CD1c-positive myeloid dendritic cell (primary cell): ENCODE data around the gene CNTN6.

Experiments
- DNase-seq: peaks from one replicate; pipeline ENCODE4 v3.0.0-alpha.2; 2016; ENCODE audit errors: extremely low spot score

The CNTN6 gene

GRCh38 chr3:1092771-1093170, at the start of gene CNTN6:
CNTN6 (plus strand) TSS chr3:1093024; CDS start chr3:1148009, 54,985 bp downstream.
- no peak for DNase-seq

- DNase-seq, result no peak
Observed at GRCh38 chr3:1048558-1048957, 44.3 kb upstream of the CNTN6 start.

GRCh38 chr3:1055870-1056269, 37.0 kb upstream of the CNTN6 start:
- no peak for DNase-seq

- no peak for DNase-seq
Observed at GRCh38 chr3:1056744-1057143, 36.1 kb upstream of the CNTN6 start.

- DNase-seq, result no peak
Observed at GRCh38 chr3:1057436-1057835, 35.4 kb upstream of the CNTN6 start.

GRCh38 chr3:1068985-1069384, 23.8 kb upstream of the CNTN6 start:
- DNase-seq, result no peak

GRCh38 chr3:1072041-1072440, 20.8 kb upstream of the CNTN6 start:
- no peak for DNase-seq

GRCh38 chr3:1079662-1080061, 13.2 kb upstream of the CNTN6 start:
- DNase-seq, result no peak

GRCh38 chr3:1082108-1082507, 10.7 kb upstream of the CNTN6 start:
- DNase-seq, result no peak

GRCh38 chr3:1087066-1087560, 5.7 kb upstream of the CNTN6 start:
- DNase-seq, result no peak

GRCh38 chr3:1088503-1088902, 4.3 kb upstream of the CNTN6 start:
- no peak for DNase-seq

GRCh38 chr3:1091286-1091685, 1.5 kb upstream of the CNTN6 start:
- DNase-seq, result no peak

GRCh38 chr3:1092061-1092460, 763 bp upstream of the CNTN6 start:
- no peak for DNase-seq

- DNase-seq, result no peak
Observed at GRCh38 chr3:1093217-1093616, 393 bp downstream of the CNTN6 start.

- DNase-seq, result no peak
Observed at GRCh38 chr3:1103525-1103924, 10.7 kb downstream of the CNTN6 start.

- DNase-seq, result no peak
Observed at GRCh38 chr3:1117843-1118473, 25.1 kb downstream of the CNTN6 start.

GRCh38 chr3:1131166-1131565, 38.3 kb downstream of the CNTN6 start:
- DNase-seq, result no peak

GRCh38 chr3:1135194-1135593, 42.4 kb downstream of the CNTN6 start:
- no peak for DNase-seq

- no peak for DNase-seq
Observed at GRCh38 chr3:1138036-1138435, 45.2 kb downstream of the CNTN6 start.

- DNase-seq, result no peak
Observed at GRCh38 chr3:1139071-1139470, 46.2 kb downstream of the CNTN6 start.

GRCh38 chr3:1147326-1147725, 54.5 kb downstream of the CNTN6 start:
- no peak for DNase-seq

- DNase-seq, result no peak
Observed at GRCh38 chr3:1147819-1148218, 55.0 kb downstream of the CNTN6 start.

GRCh38 chr3:1164101-1164500, 71.3 kb downstream of the CNTN6 start:
- no peak for DNase-seq

GRCh38 chr3:1171320-1171719, 78.5 kb downstream of the CNTN6 start:
- no peak for DNase-seq
